HG02678 (cell line): Measurements from ENCODE around the gene LRRC10B.

Experiments
- ATAC-seq: cut with Tn5 transposase; IDR thresholded peaks from one replicate; pipeline ENCODE4 v1.9.1; 2021; ENCODE audit warnings: mild to moderate bottlenecking, moderate library complexity; ENCODE audit not compliant: unreplicated experiment

Gene LRRC10B

DNA sequence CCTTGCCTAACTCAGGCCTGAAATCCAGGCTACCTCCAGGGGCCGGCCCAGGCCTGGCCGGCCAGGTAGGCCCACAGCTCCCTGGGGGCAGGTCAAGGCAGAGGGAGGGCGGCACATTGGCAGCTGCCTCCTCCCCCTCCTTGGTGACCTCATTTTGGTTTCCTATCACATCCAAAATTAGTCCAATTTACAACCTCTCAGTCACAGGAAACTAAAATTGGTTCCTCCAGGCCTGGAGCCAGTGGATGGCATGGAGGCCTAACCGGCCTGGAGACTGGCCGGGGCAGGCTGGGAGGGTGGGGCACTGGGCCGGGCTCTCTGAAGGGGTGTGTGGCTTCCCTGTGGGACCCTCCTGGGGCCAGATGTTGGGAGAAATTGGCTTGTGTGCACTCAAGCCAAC lies 35.9 kb downstream of the LRRC10B start:
- ATAC-seq: no peak

DNA sequence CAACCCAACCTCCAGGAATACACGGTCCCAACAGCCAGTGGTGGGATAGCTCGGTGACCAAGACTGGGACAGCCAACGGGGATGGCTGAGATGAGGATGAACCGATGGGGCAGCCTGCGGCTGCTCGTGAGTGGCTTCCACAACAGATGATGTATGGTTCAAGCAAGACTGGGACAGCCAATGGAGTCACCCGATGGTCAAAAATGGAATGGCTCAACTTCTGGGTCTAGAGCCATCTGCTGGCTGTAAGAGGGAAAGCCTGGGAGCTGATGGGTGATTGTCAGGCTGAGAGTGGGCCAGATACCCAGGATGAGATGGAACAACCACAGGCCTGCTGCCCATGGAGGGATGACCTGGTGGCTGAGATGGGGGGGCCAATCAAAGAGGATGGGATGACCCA lies 36.8 kb downstream of the LRRC10B start:
- ATAC-seq: no peak

DNA sequence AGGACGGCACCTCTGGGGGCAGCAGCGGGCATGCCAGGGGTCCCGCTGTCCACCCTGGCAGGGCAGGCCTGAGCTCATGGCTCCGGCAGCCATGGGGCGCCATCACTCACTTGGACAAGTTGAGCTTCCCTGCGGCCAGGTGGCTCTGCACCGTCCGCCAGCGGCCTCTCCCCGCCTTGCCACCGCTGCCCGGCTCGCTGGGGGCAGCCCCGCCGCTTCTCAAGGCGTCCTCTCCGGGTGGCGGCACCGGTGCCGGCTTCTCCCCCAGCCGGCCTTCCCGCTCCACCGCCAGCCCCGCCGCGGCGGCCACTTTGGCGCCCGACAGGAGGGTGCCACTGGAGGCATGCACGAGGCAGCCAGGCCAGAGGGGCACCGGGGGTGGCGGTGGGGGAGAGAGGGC lies 37.4 kb downstream of the LRRC10B start:
- ATAC-seq: no peak

DNA sequence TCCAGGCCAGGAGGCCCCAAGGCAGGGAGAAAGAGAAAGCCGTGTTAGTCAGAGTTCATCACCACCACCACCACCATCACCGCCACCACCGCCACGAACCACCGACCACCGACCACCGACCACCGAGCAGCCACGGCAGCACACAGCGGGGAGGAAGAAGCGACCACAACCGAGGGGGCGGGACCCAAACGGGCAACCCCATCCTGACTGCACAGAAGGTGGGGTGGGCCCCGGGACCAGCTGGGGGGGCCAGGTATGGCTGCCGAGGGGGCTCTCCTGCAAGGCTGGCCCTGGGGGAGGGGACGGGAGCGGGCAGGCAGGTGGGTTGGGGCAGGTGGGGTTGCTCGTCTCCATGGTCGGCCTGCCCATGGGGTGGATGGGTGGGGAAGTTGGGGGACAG lies 38.1 kb downstream of the LRRC10B start:
- ATAC-seq: no peak

DNA sequence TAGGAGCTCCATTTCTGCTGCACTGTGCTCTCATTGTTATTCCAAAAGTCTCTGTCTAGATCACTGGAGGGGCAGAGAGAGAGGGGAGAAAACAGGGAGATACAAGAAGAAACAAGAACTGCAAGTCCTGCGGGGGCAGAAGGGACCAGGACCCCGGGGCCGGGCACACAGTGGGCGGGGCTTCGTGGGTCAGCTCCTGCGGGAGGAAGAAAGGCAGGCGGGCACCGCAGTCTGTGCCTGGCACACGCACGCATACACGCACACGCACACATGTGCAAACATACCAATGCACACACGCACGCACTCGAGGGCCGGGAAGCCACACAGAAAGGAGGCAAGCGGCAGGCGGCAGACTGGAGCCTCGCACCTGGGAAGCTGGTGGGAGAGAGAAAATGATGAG lies 38.7 kb downstream of the LRRC10B start:
- no peak for ATAC-seq

DNA sequence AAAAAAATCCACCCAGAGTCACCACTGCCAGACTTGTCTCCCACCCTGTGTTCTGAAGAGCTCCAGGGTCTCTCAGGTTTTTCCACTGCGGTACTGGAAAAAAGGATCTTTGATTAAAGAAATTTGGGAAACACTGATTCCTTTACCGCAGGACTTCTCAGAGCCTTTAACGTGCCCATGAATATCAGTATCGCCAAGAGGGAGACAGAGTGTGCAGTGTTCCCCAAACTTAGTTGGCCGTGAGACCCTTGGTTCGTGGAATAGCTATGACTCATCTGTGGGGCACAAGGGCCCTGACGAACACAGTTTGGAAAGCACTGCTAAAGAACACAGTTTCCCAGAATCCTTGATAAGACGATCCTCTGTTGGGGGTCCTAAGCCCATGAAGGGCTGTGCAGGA lies 40.6 kb downstream of the LRRC10B start:
- ATAC-seq: no peak

DNA sequence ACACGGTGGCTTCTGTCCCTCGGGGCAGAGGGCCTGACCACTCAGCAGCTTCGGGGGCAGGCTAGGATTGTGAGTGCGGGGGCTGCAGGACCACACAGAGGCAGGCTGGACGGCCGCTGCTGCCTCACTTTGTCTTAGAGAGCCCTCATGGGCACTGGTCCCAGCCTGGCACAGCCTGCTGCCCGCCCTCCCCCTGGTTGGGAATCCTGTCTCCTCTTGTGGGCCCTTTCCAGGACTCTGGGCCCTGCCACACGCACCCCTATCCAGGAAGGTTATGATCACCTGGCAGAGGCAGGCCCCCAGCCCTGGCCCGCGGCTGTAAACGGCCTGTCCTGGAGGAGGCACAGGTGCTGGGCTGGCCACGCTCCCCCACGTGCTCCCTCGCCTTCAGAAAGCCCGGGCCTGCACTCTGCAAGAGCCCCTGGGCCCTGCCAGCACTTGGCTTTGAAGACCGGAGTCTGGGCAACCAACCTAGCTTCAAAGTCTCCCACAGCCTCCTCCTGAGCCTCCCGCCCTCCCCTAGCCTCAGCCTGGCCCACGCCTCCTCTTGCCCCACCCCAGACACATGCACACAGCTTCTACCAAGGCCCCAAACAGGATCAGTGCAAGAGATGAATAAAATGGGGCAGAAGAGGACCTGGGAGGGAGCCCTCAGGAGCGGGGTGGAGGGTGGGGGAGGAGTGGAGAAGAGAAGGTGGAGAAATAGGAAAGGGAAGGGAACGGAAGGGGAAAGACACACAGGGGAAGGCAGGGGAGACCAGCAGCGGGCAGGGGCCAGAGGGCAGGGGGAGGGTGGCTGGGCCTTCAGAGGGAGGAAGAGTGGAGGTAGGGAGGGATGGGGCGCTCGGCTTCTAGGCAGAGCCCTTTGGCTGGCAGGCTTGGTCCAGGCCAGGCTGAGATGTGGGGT lies 41.4 kb downstream of the LRRC10B start:
- no peak for ATAC-seq

DNA sequence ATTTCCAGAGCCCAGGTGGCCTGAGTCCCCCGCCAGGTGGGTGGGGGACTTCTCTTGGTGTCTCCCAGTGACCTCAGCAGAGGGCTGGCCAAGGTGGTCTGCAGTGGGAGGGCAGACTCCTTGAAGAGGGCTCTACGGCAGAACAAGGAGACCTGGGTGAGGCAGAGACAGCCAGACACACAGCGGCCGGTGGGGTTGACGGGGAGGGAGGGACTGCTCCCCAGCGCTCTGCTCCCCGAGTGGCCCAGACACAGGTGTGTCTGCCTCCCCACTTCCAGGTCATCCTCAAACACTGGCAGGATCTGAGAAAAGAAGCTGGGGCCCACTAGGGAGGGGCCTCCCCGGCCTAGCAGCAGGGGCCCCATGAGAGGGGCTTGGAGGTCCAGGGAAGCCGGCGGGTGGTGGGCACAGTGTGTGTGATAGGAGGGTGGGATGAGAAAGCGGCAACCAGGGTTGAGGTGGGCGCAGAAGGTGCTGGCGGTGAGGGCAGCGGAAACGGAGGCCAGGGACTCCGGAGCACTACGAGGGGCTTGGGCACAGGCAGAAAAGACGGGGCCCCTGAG lies 42.2 kb downstream of the LRRC10B start:
- no peak for ATAC-seq

DNA sequence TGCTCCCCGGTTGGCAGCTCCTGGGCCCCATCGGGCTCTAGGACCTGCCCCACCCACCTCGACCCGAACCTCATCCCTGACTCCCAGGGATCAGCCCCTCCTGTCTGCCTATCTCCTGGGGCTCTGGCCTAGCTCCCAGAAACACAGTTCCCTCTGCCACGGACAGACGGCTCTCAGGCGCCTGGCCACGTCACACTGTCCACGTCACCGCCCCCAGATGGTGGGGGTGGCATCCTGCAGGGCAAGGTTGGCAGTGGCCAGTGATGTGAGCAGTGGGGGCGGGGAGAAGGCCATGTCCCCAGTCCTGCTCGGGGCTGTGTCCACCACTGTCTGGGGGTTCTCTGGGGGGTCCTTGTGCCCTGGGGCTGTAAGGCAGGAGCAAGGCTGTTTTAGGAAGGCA lies 43.1 kb downstream of the LRRC10B start:
- ATAC-seq: no peak

DNA sequence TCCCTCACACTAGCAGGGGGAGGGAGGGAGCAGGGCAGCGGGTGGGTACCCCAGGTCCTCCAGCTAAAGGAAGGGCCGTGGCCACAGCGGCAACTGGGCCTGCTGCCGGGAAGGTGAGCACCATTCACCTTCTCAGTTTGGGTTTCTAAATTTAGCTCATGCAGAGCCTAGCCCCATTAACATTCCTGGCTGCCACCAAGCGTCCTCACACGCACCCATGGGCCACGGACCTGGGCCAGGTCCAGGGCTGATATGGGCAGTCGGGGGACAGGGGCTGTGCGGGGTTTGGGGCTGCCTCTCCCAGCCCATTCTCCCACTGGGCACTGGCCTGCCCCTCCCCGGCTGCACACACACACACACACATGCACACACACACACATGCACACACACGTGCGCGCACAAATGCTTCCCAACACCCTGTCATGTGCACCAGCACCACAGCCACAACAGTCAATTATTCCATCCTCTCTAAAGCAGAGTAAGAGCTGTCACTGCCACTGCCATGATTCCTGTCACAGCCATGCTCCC lies 43.6 kb downstream of the LRRC10B start:
- no peak for ATAC-seq

DNA sequence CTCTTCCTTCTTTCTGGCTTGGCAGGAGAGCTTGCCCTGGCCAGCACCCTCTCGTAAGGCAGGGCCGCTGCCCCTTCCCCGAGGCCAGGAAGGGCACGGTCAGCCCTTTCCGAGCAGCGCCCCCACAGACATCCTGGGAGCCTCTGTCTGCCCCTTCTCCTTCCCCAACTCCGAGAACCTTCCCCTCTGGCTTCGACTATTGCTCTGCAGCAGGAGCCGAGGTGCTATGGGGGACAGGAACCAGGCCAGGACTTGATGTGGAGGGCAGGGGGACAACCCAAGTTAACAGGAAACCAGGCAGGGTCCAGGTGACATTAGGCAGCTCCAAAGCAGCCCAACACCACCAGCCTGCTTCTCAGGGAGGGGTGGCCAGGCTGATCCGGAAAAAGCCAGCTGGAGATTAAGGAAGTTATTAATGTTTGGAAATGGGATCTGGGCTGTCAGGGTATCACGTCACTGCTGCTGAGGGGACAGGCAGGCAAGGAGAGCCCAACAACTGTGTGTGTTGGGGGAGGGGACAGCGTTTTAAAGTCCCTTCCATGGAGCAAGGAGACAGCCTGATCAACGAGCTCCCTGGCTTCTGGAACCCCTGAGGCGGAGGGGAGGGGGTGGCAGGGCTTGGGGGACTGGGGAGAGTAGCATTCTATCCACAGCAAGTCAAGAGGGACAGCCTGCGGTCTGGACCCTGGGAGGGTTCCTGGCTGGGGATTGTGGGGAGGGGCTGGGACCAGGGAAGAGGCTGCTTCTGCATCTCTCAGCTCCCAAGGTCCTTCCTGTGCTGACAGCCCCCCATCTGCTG lies 45.0 kb downstream of the LRRC10B start:
- ATAC-seq: no peak

DNA sequence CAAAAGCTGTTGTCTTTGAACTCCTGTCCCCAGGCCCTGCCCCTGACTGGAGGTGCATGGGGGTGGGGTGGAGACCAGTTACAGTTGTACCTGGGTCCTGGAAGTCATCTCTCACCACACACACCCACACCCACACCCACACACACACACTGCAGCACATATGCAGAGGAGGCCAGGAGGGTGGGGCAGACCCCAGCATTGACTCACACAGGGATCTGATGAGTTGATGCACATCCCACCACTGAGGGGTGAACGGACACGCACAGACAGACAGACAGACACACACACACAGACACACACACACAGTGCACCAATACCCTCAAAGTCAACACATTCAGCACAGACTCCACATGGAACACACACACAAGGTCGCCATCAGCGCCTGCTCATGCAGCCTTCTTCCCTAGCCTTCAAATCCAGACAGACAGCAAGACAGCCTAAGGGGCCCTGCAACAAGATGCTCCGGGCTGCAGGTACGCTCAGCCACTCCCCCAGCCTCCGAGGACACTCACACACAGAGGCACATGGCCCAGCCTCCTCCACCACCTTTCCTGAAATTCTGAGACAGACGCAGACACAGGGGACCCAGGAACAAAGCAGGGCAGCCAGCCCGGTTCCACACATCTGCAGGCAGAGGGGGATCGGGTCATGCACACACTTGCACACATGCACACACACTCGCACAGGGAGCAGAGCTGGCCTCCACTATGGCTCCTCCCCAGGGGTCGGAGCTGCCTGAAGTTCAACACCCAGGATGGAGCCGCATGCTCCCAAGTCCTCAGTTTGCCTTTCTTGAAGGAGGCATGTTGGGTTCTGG lies 45.8 kb downstream of the LRRC10B start:
- ATAC-seq: no peak

DNA sequence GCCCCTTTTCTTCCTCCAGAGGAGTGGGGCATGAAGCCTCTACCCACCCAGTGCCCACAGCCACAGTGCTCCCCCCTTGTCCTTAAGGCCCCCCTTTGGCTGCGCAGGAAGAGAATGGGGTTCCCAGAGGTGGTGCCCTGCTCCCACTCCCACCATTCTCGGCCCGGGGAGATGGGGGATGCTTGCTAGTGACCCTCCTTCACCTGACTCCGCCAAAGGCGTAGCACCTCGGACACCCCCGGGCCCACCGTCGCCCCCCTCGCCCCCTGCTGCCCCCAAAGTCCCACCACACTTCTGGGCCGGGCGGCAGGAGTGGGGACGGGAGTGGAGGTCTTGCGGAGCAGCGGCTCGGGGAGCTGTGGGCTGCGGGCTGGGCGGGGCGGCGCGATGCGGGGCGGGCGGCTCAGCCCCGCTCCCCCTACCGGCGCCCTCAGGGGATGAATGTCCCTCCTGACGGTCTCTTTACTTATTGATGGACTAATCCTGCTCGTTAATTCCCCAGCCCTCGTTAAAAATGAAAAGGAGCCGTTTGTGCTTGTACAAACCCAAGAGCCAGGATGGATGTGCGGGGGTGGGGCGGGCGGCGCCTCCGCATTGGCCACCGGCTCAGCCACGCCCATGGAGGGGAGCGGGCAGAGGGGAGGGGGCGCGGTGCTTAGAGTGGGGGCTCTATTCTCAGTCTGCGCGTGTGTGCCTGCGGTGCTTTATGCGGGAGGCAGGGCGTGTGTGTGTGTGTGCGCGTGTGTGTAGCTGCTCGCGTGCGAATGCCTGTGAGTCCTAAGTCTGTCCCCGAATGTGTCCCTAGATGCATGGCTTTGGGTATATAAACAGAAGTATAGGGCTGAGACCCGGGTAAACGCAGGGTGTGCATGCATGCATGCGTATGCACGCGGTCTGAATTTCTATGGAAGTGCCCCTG lies 46.8 kb downstream of the LRRC10B start:
- no peak for ATAC-seq

DNA sequence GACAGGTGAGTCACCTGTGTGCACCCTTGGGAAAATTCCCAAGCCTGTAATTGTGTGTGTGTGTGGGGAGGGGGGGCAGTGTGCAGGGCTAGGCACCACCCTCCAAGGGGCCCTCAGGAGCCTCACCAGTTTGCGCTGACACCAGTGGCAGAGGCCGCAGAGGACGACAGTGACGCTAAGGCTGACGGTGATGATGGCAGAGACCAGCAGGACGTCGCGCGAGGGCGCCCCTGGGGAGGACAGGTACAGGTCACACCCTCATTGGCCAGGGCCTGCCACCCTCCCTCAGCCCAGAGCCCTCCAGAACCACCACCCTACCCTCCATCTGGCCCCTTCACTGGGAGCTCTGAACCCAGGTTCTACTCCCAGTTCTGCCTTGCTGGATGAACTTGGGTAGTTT lies 47.4 kb downstream of the LRRC10B start:
- ATAC-seq: no peak

DNA sequence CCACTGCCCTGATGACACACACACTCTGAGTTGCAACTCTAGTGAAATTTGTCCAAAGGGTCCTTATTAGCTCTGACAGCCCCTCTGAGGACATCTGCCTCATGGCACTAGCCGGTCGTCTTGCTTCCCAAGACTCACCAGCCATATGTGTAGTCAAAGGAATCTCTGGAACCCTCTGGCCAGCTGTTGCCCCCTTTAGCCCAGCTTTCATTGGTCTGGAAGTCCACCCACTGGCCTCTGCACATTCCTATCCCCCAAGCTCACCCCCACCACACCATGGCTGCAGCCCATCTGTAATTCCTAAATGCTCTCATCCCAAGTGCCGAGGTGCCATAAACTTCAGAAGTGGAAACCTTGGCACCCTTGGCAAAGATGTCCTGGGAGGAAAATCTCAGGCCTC lies 48.1 kb downstream of the LRRC10B start:
- ATAC-seq: no peak
